Central memory CD4-positive, alpha-beta T cell (primary cell): ENCODE data around the gene EDAR.

Experiments used
- DNase-seq: peaks from one replicate; pipeline ENCODE4 v3.0.0; 2022

The EDAR gene

GRCh38 chr2:108906403-108907077, 82.5 kb downstream of the EDAR start:
- DNase-seq: no peak

- DNase-seq: no peak
Measured at GRCh38 chr2:108905906-108906305, 83.1 kb downstream of the EDAR start.

GRCh38 chr2:108905176-108905575, 83.8 kb downstream of the EDAR start:
- no peak for DNase-seq

- no peak for DNase-seq
Measured at GRCh38 chr2:108904680-108905079, 84.3 kb downstream of the EDAR start.

- no peak for DNase-seq
Measured at GRCh38 chr2:108898315-108899082, 90.5 kb downstream of the EDAR start.

DNA sequence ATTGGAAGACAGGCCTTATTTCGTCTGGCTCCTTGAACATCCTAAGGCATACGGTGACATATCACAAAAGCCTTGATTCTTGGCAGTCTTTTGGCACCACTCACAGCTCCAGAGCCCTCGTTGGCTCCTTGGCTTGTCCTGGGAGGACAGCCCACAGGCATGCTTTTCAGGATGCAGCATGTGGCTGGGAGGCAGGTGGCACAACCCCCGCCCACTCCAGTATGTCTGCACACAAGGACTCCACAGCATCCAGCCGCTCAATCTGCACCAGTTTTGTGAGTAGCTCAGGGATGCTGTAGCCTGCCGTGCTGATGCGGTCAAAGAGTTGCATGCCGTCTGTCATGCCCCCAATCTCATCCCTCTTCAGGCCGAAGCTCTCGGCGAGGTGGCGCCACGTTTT, 92.3 kb downstream of the EDAR start:
- DNase-seq: no peak

- DNase-seq: no peak
Measured at GRCh38 chr2:108895188-108895587, 93.8 kb downstream of the EDAR start.

DNA sequence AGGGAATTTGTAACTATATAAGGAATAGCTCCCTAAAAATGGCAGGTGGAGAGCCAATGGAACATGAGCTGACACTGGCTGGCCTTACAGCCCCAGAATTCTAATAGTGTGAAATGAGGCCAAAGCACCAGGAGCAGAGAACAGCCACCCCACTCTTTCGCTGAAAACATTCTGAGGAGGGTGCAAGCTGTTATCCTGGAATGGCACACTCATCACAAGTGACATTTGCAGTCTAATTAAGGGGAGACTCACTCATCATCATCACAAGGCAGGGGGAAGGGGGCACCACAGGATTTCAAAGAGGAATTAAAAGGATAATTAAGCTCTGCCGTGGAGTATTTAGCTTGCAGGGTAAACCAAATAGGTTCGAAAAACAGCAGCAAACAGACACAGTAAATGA, 94.3 kb downstream of the EDAR start:
- no peak for DNase-seq

DNA sequence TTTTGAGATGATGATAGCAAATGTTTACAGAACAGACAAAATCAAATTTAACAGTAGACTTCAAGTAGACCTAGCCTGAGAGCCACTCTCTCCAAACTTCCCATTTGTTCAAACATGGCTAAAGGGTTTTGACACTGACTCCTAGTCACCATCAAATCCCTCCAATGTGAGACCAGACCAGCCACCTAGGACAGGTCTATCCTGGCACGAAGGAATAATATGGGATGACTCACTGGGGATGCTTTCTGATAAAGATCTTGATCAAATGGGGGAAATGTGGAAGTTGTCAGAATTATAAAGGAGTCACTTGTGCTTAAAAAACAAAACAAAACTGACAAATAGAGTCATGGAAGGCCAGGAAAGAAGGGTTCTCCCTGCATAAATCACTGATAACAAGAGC, 95.7 kb downstream of the EDAR start:
- no peak for DNase-seq

DNA sequence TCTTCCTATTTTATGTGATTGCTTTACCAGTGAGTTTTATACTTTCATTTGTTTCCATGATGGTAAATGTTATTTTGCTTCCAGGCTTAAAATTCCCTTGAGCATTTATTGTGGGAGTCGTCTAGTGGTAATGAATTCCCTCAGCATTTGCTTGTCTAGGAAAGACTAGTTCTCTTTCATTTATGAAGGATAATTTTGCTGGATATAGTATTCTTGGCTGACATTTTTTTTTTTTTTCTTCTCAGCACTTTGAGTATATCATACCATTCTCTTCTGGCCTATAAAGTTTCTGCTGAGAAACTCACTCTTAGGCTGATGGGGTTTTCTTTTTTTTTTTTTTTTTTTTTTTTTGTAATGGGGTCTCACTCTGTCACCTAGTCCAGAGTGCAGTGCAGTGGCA, 99.1 kb downstream of the EDAR start:
- DNase-seq: no peak

DNA sequence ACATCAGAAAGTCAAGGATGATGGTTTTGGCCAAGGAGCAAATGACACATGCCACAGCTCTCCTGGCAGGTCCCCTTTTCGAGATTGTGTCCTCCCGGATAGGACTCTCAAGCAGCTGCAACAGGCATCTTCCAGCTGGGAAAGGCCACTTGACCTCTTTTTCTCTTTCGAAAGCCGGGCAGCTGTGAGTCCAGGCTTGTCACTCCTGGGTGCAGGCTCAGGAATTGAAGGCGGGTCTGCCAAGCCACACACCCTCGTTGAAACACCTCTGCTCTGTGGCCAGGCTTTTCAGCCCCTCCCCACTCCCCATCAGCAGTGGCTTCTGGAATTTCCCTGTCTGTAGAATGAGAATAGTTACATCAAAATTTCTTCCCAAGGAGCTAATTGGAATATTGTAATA, 104.4 kb downstream of the EDAR start:
- DNase-seq: no peak

GRCh38 chr2:108878276-108878675, 110.7 kb downstream of the EDAR start:
- DNase-seq: no peak

GRCh38 chr2:108877506-108877905, 111.5 kb downstream of the EDAR start:
- DNase-seq: no peak

- DNase-seq: no peak
Measured at GRCh38 chr2:108870069-108870644, 118.9 kb downstream of the EDAR start.

GRCh38 chr2:108869542-108869941, 119.5 kb downstream of the EDAR start:
- no peak for DNase-seq

DNA sequence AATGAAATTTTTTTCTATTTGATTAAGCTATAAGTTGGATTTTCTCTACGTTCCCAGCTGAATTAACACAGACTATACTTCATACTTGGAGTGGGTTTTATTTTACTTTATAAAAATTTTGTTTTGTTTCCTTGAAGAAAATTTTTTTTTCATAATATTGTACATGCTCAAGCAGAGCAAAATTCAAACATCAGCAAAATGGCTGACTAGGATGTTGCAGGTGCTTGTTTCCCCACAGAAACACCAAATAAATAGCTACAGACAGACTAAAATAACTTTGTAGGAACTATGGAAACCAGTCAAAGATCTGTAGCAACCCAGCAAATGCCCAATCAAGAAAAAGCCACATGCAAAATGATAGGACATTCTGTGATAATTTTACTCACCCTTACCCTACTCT, 120.1 kb downstream of the EDAR start:
- no peak for DNase-seq

- DNase-seq: no peak
Measured at GRCh38 chr2:108866041-108866440, 123.0 kb downstream of the EDAR start.

- DNase-seq: no peak
Measured at GRCh38 chr2:108858894-108859293, 130.1 kb downstream of the EDAR start.

DNA sequence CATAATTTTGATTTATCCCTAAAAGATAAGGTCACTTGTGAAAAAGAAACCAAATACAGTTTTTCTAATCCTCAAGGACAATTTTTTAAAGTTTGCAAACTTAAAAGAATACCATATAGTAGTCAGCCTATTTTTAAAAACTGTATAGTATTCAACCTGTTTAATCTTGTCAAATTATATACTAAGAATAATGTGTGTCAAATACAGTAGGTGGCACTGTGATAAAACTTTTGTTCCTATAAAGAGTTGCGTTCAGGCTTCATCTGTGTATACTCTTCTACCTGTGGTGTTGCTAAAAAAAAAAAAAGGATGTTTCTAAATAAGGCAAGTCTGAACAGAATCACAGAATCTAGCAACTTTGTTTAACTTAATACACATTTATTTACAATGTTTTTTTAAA, 133.8 kb downstream of the EDAR start:
- DNase-seq: peak; percentile 11

DNA sequence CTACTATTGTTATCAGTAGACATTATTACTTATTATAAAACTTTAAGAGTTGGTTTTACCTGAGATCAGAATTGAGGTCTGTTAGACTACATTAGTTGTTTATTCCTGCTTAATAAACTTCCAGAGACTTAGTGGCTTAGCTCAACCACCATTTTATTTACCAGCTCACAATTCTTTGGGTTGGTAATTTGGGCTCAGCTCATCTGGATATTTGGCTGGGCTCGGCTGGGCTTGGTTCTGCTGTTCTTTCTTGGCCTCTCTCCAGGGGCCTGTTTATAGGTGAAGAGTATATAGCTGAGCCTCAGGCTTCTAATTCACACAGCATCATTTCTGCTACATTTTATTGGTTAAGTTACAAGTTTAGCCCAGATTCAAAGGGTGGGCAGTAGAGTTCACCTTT, 134.5 kb downstream of the EDAR start:
- no peak for DNase-seq

GRCh38 chr2:108853421-108853820, 135.6 kb downstream of the EDAR start:
- no peak for DNase-seq

DNA sequence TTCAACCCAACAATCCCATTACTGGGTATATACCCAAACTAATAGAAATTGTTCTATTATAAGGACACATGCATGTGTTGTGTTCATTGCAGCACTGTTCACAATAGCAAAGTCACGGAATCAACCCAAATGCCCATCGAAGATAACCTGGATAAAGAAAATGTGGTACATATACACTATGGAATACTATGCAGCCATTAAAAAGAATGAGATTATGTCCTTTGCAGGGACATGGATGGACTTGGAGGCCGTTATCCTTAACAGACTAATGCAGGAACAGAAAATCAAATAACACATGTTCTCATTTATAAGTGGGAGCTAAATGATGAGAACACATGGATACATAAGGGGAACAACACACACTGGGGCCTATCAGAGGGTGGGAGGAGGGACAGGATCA, 136.6 kb downstream of the EDAR start:
- DNase-seq: no peak

DNA sequence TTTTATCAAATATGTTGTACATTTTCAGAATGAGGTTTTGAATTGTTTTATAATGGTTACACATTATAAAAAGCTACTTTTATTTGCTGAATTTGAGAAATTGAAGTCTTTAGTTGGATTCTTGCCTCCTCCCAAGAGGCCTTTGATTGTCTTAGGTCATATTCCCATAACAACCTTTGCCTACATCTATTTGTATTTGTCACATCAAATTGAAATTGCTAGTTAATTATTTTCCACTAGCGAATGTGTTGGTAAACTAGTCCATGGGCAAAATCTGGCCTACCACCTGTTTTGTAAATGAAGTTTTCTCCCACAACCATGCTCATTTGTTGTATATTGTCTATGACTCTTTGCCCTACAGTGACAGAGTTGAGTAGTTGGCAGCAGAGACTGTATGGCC, 142.0 kb downstream of the EDAR start:
- DNase-seq: no peak

DNA sequence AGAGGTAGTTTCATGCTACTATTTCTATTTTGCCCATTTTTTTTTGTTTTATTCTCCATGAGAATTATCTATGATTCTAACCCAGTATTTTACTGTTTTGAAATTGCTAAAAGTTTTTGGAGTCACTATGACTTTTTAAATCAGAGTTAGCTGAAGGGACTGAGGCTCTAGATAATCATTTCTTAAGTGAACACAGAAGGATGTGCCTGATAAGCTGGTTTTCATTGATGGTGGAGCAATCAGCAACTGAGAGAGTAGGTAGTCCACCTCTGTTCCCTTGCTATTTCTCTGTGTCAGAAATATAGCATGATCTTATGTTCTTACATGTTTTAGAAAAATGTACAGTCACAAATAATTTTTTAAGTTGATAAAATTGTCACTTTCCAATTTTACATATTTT, 143.1 kb downstream of the EDAR start:
- DNase-seq: no peak
